ENCODE data around the gene ITIH2.
"Not testable (repeated sequence)": the region's sequence is repeated elsewhere in the genome, so short reads cannot be mapped to it uniquely, and the experiment has no call there.

Gene ITIH2

DNA sequence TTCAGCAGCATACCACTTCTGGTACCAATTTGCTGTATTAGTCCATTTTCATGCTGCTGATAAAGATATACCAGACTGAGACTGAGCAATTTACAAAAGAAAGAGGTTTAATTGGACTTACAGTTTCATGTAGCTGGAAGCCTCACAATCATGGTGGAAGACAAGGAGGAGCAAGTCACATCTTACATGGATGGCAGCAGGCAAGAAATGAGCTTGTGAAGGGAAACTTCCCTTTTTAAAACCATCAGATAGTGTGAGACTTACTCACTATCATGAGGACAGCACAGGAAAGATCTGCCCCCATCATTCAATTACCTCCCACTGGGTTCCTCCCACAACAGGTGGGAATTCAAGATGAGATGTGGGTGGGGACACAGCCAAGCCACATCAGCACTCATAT is 9.9 kb upstream of the ITIH2 start:
- not testable (repeated sequence) for DNase-seq (ENCODE audit: low read depth)

DNA sequence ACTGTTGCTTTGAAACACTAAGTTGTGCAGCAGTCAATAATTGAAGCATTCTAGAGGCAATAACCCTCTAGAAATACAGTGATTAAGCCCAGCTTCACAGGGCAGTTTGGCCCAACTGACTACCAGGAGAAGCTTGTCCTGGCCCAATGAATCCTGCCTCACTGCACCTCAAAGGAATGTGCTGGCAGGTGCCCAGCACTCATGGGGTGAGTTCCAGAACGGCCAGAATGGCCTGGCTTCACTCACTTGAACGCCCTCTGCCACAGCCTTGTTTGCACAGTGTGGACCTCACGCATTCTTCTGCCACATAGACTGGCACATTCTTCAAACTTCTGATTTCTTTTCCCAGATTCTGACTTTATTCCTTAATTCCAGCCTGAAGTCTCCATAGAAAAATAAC is 6.6 kb upstream of the ITIH2 start:
- no peak for DNase-seq (ENCODE audit: low read depth)

DNA sequence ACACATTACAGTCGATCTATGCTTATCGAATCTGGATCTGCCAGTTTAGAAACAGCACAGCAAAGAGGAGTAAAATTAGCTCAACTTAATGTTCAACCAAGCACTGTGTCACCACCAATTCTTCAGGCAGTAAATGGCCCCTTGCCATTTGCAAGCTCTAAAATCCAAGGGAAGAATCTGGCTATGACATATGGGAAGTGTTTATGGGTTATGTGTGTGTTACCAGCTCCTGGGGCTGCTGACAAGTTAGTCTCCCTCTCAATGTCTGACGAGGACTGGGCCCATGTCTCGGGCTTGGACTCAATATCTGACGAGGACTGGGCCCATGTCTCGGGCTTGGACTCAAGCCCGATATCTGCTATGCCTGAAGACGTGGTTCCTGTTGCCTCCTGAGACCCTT is 5.7 kb upstream of the ITIH2 start:
- DNase-seq (ENCODE audit: low read depth) = no peak

DNA sequence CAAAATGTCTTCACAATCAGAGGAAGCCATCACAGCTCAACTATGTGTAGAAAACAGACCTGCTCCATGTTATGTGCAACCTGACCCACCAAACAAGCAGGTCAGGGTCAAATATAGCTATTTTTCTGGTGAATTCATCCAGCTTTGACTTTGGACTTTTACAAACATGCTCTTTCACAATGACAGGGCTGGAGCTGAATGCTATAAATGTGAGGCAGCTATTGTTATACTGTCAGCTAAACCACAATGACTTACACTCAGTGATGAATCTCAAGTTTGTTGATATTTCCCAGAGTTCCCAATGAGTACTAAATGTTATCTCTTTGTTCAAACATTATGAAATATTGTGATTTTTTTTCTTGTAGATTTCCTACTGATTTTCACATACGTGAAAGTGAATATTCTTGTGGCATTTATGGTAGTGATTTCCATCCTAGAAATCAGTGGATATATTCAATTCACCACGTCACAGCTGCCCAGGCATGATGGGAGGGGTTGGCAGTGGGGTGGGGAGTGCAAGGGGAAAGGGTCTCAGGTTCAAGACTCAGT is 2.5 kb upstream of the ITIH2 start:
- no peak for DNase-seq (ENCODE audit: low read depth)

DNA sequence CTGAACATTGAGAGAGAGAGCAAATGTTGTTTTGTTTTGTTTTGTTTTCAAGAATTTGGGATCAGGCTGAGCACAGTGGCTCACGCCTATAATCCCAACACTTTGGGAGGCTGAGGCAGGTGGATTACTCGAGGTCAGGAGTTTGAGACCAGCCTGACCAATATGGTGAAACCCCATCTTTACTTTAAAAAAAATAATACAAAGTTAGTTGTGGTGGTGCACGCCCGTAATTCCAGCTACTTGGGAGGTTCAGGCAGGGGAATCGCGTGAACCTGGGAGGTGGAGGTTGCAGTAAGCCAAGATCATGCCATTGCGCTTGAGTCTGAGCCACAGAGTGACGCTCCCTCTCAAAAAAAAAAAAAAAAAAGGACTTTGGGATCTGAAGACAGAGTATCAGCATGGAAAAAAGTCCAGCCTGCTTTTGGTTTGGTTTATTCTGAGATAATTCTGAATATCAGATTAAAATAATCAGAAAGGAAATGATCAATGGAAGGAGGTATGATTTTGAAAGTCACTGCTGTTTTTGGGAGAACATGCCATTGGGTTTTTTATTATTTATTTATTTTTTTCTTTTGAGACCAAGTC is 1.9 kb upstream of the ITIH2 start:
- no peak for DNase-seq (ENCODE audit: low read depth)

DNA sequence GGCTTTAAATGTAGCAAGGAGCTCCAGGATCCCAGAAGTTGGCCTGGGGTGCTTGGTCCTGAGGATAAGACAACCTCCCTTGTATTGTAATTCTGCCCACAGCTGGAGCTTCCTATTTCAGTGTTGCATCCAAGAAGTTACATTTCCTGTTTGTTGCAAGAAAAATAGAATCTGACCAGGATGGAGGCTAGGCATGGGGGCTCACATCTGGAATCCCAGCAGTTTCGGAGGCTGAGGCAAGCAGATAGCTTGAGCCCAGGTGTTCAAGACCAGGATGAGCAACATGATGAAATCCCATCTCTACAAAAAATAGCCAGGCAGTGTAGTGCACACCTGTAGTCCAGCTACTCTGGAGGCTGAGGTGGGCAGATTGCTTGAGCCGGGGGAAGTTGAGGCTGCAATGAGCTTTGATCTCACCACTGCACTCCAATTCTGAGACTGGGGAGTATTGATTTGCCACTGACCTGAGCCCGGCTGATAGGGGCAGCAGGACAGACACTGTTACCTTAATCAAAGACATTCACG is 766 bp upstream of the ITIH2 start:
- no peak for DNase-seq (ENCODE audit: low read depth)

DNA sequence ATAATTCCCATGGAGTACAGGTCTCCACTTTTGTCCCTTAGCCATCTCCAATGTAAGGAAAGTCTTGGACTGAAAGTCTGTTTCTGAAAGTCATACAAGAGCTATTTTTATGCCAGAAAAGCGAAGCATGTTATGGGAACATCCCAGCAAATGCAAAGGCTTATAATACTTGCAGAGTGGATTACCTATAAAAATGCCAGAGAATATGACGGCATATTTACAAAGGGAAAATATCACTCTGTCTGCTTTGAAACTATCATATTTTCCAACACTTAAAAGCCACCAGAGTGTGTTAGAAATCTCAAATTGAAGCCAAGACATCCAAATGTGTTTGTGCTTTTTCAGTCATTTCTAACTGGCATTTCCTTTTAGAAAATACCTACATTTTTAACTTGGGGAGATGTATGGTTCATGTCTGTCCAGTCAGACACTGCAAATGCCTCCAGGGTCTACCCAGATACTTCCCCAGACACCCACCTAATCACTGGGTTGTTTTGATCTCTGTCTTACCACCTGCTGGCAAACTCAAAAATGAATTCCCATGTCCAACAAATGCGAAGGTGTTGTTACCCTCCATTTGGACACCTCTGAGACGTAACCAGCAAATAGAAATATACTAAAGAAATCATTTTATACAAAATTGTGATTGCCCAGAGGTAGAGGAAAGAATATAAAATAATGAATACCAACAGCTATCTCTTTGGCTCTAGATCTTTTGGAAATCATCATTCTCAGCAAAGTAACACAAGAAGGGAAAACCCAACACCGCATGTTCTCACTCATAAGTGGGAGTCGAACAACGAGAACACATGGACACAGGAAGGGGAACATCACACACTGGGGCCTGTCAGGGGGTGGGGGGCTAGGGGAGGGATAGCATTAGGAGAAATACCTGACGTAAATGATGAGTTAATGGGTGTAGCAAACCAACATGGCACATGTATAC is 1.2 kb downstream of the ITIH2 start:
- no peak for DNase-seq (ENCODE audit: low read depth)

DNA sequence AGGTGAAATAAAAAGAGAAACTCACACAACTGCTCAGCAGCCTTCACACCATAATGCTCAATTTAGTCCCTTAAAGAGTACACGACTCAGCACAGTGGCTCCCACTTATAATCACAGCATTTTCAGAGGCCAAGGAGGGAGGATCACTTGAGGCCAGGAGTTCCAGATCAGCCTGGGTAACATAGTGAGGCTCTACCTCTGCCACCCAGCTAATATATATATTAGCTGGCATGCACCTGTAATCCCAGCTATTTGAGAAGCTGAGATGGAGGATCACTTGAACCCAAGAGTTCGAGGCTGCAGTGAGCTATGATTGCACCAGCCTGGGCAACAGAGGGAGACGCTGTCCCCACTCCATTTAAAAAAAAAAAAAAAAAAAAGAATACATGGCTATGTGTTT is 2.2 kb downstream of the ITIH2 start:
- no peak for DNase-seq (ENCODE audit: low read depth)

DNA sequence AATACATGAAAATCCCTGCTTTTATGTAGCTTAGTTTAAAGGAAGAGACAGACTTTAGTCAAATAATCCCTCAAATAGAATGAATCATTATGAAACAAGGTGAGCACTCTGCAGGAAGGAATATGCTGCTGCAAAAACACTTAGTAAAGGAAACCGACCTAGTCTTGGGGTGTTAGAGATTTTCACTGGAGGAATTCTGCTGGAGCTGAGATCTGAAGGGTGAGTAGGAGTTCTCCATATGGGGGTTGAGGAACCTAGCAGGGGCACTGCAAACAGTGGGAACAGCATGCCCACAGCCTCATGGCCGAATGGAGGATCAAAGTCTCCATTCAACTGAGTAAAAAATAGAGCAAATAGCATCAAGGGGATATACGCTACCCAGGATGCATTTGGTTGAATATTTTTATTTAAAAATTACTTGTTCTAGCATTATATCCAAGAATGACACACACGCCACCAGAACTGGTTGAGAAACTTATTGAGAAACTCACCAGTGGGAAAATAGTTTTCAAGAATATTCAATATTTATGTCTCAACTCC is 3.5 kb downstream of the ITIH2 start:
- DNase-seq (ENCODE audit: low read depth) = no peak

DNA sequence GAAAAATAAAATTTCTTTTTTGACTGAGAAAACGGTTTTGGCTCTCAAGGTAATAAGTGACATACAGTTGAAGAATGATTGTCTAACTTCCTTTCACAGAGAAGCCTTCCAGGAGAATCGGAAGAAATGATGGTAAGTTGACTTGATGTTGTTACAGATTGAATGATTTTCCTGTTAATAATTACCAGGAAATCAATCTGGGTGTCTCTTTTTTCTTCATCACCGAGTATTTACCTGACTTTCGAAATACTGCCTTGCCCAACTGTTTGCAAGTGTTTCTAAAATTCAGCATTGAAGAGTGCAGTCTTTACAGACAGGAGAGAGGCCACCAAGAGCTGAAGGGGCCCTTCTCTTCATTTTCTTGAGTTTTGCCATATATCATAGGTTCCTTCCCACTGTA is 4.0 kb downstream of the ITIH2 start:
- no peak for DNase-seq (ENCODE audit: low read depth)

DNA sequence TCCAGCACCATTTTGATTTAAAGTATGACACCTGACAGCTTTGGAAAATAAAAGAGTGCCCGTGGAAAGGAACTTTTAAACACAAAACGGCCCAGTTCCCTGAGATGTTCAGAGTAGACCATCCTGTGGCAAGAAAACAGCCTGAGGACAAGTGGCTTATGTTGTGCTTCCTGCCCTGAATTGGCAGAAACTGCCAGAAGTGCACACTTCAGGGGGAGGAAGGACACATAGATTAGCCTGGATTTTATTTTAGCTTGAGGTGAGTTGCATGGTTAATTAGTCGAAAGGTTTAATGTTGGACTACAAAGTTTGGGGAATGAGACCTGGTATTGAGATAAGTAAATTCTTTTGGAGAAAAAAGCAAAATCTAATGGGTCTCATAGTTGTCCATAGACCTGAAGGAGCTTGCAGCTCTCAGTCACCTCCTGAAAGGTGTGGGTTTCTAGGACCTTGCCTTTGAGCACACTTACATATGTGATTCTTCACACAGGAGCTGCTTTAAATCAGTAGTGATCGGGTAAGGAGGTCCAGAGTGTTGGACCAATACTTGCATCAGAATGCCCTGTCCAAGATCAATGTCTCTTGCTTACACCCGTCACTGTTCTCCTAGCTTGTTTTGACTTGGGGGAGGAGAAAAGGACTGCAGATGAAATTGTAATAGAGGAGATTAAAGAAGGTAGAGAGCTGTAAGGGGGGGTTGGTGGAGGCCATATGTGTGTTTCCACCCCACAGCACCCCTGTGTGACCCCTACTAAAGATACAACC is 4.9 kb downstream of the ITIH2 start:
- DNase-seq (ENCODE audit: low read depth) = no peak

DNA sequence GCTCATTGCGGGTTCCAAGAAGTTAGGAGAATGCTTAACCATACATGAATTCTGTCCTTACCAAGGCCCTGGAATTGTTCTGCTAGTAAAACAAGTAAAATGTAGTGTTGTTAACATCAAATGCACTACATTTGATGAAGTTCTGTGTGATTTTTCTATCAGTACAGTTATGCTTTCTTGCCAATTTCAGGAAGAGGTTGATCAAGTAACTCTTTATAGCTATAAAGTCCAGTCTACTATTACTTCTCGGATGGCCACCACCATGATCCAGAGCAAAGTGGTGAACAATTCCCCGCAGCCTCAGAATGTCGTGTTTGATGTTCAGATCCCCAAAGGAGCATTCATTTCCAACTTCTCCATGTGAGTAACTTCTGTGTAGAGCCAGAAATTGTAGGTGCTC is 5.7 kb downstream of the ITIH2 start:
- DNase-seq (ENCODE audit: low read depth) = no peak

DNA sequence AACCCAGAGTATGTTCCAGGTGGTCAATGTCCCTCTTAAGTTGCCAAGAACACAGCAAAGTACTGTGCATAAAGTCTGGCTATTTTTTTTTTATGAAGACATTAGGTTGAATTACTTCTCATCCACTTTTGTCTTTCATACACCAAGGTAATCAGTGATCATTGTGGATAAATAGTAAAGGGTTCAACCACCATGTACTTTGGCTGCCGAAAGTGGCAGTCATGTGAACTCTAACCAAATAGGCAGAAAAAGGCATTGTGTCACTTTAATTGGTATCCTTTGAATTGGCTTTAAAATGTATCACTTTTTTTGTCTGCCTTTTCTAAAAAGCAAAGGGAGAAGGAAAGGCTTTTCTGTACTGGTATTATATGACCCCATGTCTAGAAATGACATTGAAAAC is 7.3 kb downstream of the ITIH2 start:
- DNase-seq (ENCODE audit: low read depth) = no peak

DNA sequence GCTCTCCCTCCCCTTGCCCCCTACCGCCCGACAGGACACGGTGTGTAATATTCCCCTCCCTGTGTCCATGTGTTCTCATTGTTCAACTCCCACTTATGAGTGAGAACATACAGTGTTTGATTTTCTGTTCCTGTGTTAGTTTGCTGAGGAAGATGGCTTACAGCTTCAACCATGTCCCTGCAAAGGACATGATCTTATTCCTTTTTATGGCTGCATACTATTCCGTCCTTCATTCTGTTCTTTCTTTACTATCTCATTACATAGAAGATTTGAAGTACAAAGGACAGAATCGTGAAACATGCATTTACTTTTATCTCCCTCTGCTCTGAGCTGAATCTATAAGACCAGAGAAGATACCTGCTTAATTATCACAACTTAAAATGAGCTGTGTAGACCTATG is 8.0 kb downstream of the ITIH2 start:
- not testable (repeated sequence) for DNase-seq (ENCODE audit: low read depth)

DNA sequence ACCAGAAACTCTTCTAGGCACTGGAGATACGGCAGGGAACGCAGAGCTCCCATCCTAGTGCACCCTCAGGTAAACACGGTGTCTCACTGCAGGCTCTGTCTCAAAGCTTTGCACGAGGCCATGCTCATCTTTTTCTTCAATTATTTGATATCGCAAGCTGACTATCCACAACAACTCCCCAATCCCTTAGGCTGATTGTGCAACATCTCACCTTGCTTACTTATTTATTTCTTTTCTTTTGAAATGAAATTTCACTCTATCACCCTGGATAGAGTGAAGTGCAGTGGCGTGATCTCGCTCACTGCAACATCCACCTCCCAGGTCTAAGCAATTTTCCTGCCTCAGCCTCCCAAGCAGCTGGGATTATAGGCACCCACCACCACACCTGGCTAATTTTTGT is 12.4 kb downstream of the ITIH2 start:
- no peak for DNase-seq (ENCODE audit: low read depth)

DNA sequence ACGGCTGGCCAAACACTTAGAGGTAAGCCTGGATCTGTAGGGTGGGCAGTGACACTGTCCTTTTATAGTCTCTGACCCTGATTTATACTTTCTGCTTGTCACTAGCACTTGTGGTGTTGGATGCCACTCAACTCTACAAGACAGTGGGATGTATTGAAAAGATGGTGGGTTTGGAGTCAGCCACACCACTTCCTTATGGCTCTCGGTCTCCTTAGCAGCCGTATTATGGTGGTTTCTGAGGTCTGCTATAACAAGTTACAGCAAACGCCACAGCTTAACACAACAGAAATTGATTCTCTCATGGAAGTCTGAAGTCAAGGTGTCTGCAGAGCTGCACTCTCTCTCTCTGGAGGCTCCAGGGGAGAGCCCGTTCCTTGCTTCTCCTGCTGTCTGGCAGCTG is 14.7 kb downstream of the ITIH2 start:
- DNase-seq (ENCODE audit: low read depth) = no peak

DNA sequence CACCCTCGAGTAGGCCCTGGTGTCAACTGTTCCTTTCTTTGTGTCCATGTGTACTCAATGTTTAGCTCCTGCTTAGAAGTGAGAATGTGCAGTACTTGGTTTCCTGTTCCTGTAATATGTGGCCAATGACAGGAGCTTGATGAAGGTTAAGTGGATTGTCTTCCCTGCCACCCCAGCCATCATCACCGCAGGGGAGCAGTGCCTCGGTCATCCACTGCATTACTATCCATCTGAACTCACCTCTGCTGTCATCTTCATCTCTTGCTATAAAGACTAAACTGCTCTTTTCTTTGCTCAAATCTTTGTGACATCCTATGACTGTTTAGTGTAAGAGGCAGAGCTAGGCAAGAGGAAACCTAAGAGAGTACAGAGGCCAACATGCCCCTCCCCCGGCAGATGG is 15.6 kb downstream of the ITIH2 start:
- DNase-seq (ENCODE audit: low read depth) = no peak

DNA sequence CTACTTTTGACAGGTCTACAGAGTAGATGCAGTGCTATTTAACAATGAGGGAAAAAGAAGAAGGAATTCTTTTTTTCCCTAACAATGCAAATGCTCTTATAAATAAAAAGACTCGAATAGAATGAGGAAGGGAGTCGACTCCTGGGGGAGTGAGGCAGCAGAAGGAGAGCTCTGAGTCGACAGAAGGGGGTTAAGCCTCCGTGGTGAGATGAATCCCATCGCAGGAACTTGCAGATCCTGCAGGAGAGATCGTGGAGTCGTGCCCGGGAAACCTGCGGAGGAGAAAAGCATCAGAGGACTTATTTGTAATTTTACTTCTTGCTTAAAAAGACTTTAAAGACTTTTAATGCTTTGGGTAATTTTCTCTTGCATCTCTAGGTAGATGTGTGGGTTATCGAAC is 17.4 kb downstream of the ITIH2 start:
- no peak for DNase-seq (ENCODE audit: low read depth)

DNA sequence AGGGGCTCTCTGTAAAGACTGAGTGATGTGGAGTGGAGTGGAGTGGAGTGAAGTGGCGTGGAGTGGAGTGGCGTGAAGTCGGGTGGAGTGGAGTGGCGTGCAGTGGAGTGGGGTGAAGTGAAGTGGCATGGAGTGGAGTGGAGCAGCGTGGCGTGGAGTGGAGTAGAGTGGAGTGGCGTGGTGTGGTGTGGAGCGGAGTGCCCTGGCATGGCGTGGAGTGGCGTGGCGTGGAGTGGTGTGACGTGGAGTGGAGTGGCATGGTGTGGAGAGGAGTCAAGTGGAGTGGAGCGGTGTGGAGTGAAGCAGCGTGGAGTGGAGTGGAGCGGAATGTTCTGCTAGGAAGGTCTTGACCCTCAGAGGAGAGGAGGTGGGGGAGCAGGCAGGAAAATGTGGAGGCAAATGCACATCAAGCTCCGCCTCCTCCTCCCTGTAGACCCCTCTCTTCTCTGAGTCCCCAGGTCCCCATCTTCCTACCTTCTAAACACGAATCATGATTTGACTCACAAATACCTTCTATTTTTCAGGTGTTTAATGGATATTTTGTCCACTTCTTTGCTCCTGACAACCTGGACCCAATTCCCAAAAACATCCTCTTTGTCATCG is 19.9 kb downstream of the ITIH2 start:
- no peak for DNase-seq (ENCODE audit: low read depth)

DNA sequence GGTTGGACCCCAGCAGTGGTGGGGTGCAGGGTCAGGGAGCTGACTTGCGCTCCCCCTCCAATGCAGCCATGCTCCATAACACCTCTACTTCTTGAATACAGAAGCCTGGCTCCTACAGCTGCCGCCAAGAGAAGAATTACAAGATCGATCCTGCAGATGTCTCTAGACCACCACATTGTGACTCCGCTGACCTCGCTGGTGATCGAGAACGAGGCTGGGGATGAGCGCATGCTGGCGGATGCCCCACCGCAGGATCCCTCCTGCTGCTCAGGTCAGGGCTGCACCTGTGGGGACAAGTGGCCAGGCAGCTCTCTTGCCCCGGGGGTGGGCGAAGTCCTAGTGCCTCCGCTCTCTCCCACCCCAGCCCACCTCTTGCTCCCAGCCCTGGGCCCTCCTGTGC is 31.7 kb downstream of the ITIH2 start:
- no peak for DNase-seq (ENCODE audit: low read depth)

DNA sequence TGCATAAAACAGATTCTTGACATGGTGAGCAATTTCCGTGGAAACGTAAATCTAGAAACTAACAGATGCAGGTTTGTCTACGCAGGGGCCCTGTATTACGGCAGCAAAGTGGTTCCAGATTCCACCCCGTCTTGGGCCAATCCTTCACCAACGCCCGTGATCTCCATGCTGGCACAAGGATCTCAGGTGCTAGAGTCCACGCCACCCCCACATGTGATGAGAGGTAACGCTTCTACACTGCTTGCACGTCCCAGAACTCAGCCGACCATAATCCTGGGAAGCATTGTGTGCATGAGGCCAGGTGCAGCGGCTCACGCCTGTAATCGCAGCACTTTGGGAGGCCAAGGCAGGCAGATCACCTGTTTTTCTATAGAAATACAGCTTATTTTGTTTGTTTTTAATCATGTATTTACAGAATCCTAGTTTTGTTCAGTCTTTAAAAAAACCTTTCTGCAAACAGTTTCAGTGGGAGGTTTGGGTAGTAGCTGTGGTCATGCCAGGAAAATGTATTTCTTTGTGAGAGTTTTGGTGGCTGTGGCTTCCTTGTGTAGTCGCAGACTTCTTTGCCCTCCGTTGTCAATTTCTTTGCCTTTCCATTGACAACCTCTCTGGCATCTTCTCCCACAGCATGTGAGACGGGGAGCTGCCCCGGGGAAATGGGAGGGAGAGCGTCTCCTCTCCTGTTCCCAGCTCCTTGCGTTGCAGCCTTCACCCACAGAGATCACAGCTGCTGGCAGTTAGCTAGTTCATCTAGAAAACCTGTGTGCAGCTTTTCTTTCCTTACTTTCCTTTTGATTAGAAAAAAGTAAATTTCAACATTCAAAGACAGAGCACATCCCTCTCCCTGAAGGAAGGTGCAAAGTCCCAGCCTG is 35.7 kb downstream of the ITIH2 start:
- DNase-seq (ENCODE audit: low read depth) = no peak

All from T-helper 22 cell (primary cell).